Spleen (tissue), 7 donors: ENCODE results near the gene AAK1.

ENCODE experiments used
- CTCF ChIP-seq, 11 experiments: fragments of 200-600 bp in 7 of 11; fragments of 450-650 bp in 4 of 11; sonication (generic) in 4 of 11; IDR thresholded peaks in 8 of 11; conservative IDR thresholded peaks in 3 of 11; 1 replicate in 7 of 11; 2 replicates in 4 of 11; pipeline versions ENCODE4 v1.4.0 to v1.8.0; 2016 to 2021; ENCODE audit warnings: antibody characterized with exemption in 11 of 11, inconsistent platforms in 4 of 11, mild to moderate bottlenecking in 1 of 11
- POLR2A ChIP-seq, 3 donors: fragments of 450-650 bp; IDR thresholded peaks; one replicate each; pipeline ENCODE4 v1.5.1; 2017; ENCODE audit warnings: antibody characterized with exemption in 3 of 3, mild to moderate bottlenecking in 1 of 3
- POLR2AphosphoS5 ChIP-seq, 3 donors: sonication (generic); formaldehyde crosslinking; IDR thresholded peaks; one replicate each; pipeline ENCODE4 v1.5.1; 2017; ENCODE audit warnings: antibody characterized with exemption in 3 of 3
- donor health status: DM: no; HTN: no; CAD: no; lungs with moderate emphysema.
- donor health status: DM: no; HTN: no; CAD: no.
- donor health status: DM: no; HTN: no; CAD: no.

- TF ChIP-seq CTCF (IDR thresholded peaks at IDR 0.05 in 8 of 11, conservative IDR thresholded peaks at IDR 0.05 in 3 of 11): no peak
- TF ChIP-seq POLR2A (IDR thresholded peaks at IDR 0.05): no peak
- TF ChIP-seq POLR2AphosphoS5 (IDR thresholded peaks at IDR 0.05): no peak
Measured at GRCh38 chr2:69514406-69514805, 129.1 kb downstream of the AAK1 start.
